GM12865 (cell line): ENCODE data around the gene TNFSF10.

Source experiments
- DNase-seq: peaks from one replicate; pipeline ENCODE4 v3.0.0; 2010; ENCODE audit warnings: low read depth
- H3K4me3 ChIP-seq: 2 replicates; pipeline ENCODE4 v1.5.1; 2011; ENCODE audit warnings: mild to moderate bottlenecking, low read depth, low read length, control low read depth
- CTCF ChIP-seq: IDR thresholded peaks from 2 replicates; pipeline ENCODE4 v1.5.1; 2011; ENCODE audit warnings: low read length, control low read depth, low read depth, inconsistent platforms; ENCODE audit not compliant: insufficient read depth; ENCODE audit errors: missing control alignments

The TNFSF10 gene

GRCh38 chr3:172543884-172544283, 20.7 kb upstream of the TNFSF10 start:
- no peak for TF ChIP-seq CTCF
- H3K4me3 ChIP-seq = no peak overlapping the region
- DNase-seq = no peak

DNA sequence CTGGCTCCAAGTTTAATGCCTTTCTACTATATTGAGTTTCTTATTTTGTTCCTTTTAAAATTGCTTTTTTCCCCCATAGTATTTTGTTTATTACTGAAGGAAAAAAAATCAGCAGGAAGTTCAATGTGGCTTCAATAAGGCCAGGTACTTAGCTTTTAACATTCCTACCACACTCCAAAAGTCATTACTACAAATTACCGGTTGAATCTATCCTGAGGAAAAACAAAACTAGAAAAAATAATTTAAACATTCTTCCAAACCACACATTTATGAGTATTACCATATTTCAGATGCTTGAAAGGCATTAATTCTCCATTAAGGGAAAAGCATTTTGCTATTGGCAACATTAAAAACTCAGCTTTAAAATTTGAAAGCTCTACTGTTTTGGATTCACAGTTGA, 20.2 kb upstream of the TNFSF10 start:
- TF ChIP-seq CTCF = no peak

GRCh38 chr3:172542999-172543398, 19.8 kb upstream of the TNFSF10 start:
- DNase-seq = no peak
- TF ChIP-seq CTCF = no peak
- no peak overlapping the region for H3K4me3 ChIP-seq

More for the DNA sequence above, 20.2 kb upstream of the TNFSF10 start:
- DNase-seq = no peak
- H3K4me3 ChIP-seq = no peak overlapping the region

DNA sequence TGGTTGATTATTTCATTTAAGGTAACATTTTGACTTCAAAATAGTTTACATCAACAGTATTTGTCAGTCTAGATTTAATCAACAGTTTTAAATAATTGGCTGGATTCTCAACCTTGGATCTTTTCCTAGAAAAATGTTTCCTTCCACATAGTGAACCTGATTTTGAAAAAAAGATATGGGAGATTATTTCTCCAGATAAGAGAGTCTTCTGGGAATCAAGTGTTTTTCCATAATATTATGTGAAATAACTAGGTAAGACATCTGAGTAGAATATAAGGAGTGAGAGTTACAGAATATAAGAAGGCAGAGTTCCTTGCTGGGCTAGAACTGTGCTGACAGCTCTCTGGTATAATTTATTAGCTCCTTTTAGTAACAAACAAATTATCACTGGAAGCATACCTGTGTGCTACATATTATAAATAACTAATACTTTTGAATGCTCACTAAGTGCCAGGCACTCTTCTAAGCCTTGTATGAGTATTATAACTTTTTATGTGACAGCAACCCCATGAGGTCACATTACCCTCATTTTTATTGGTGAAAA, 18.8 kb upstream of the TNFSF10 start:
- no peak overlapping the region for H3K4me3 ChIP-seq
- no peak for DNase-seq
- TF ChIP-seq CTCF = no peak

GRCh38 chr3:172540049-172540448, 16.8 kb upstream of the TNFSF10 start:
- no peak for TF ChIP-seq CTCF
- H3K4me3 ChIP-seq = no peak overlapping the region
- no peak for DNase-seq

- H3K4me3 ChIP-seq = no peak overlapping the region
- DNase-seq = no peak
- no peak for TF ChIP-seq CTCF
These were observed 16.0 kb upstream of the TNFSF10 start for GRCh38 chr3:172539273-172539672.
